ENCODE data around the gene CORO2A.
A peak's percentile ranks its signal among the peaks of the same experiment; 100 is the strongest.
"Not testable (repeated sequence)": the region's sequence is repeated elsewhere in the genome, so short reads cannot be mapped to it uniquely, and the experiment has no call there.

Gene CORO2A

DNA sequence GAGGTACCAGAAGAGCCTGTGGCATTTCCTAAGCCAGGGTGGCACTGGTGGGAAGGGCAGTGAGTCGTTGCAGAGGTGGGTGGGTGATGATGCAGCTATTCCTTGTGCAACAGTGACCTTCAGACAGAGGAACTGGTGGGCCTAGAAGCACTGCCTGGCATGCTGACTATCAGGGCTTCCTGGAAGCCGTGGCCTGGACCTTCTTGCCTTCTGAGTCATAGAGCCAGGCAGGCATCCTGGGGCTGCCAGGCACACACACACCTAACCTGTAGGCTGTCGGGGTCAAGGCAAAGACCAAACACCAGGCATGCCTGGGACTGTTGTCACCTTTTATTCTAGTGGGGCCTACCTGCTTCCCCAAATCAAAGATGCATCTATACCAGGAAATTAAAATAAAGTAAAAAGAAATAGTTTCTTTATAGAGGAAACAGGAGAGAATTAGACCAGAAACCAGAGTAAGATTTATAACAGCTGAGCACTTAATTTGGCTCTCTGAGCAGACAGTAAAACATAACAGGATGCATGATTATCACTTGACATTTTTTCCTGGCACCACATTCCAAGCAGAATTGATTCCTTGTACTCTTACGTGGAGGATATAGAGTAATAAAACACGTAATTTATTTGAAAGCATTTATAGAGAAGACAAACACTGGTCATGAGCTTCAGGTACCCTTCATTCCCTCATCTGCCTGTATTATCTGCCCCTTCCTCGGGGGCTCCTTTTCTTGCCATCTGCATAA, 110.8 kb downstream of the CORO2A start:
- H3K36me3 ChIP-seq (ENCODE audit: control insufficient read depth, insufficient read depth, low read length), result peaks cover 67% of the 10 kb centered on the region

GRCh38 chr9:98080780-98081179, 111.7 kb downstream of the CORO2A start:
- no peak overlapping the region for H3K27ac ChIP-seq (ENCODE audit: low read depth, low read length)

More for the DNA sequence above, 110.8 kb downstream of the CORO2A start:
- H3K4me3 ChIP-seq (ENCODE audit: low read depth, low read length), result no peak overlapping the region
- H3K4me1 ChIP-seq (ENCODE audit: control insufficient read depth, insufficient read depth, low read length), result peaks cover 13% of the 10 kb centered on the region
- no peaks in the 10 kb centered on the region for H3K9me3 ChIP-seq (ENCODE audit: control insufficient read depth, insufficient read depth, low read depth, low read length)
- no peak overlapping the region for H3K9ac ChIP-seq (ENCODE audit: low read length)
- H3K27ac ChIP-seq (ENCODE audit: low read depth, low read length), result no peak overlapping the region
- H3K27me3 ChIP-seq (ENCODE audit: control insufficient read depth, insufficient read depth, low read length), result no peaks in the 10 kb centered on the region

GRCh38 chr9:98080326-98080725, 112.1 kb downstream of the CORO2A start:
- Histone ChIP-seq H3K27me3 (ENCODE audit: control insufficient read depth, insufficient read depth, low read length) (no peaks in the 10 kb centered on the region), H3K36me3 (ENCODE audit: control insufficient read depth, insufficient read depth, low read length) (peaks cover 66% of the 10 kb centered on the region), H3K27ac (ENCODE audit: low read depth, low read length) (no peak overlapping the region), H3K4me1 (ENCODE audit: control insufficient read depth, insufficient read depth, low read length) (peaks cover 13% of the 10 kb centered on the region), H3K4me3 (ENCODE audit: low read depth, low read length) (no peak overlapping the region), H3K9me3 (ENCODE audit: control insufficient read depth, insufficient read depth, low read depth, low read length) (no peaks in the 10 kb centered on the region), H3K9ac (ENCODE audit: low read length) (no peak overlapping the region)

More at GRCh38 chr9:98080780-98081179, 111.7 kb downstream of the CORO2A start:
- Histone ChIP-seq H3K9ac (ENCODE audit: low read length) (no peak overlapping the region), H3K36me3 (ENCODE audit: control insufficient read depth, insufficient read depth, low read length) (peaks cover 67% of the 10 kb centered on the region), H3K4me1 (ENCODE audit: control insufficient read depth, insufficient read depth, low read length) (peaks cover 10% of the 10 kb centered on the region), H3K4me3 (ENCODE audit: low read depth, low read length) (no peak overlapping the region), H3K9me3 (ENCODE audit: control insufficient read depth, insufficient read depth, low read depth, low read length) (no peaks in the 10 kb centered on the region), H3K27me3 (ENCODE audit: control insufficient read depth, insufficient read depth, low read length) (no peaks in the 10 kb centered on the region)

GRCh38 chr9:98078895-98079294, 113.5 kb downstream of the CORO2A start:
- Histone ChIP-seq H3K9ac (ENCODE audit: low read length) (no peak overlapping the region), H3K9me3 (ENCODE audit: control insufficient read depth, insufficient read depth, low read depth, low read length) (no peaks in the 10 kb centered on the region), H3K27ac (ENCODE audit: low read depth, low read length) (no peak overlapping the region), H3K4me3 (ENCODE audit: low read depth, low read length) (no peak overlapping the region), H3K27me3 (ENCODE audit: control insufficient read depth, insufficient read depth, low read length) (no peaks in the 10 kb centered on the region), H3K36me3 (ENCODE audit: control insufficient read depth, insufficient read depth, low read length) (peaks cover 55% of the 10 kb centered on the region), H3K4me1 (ENCODE audit: control insufficient read depth, insufficient read depth, low read length) (peaks cover 23% of the 10 kb centered on the region)

DNA sequence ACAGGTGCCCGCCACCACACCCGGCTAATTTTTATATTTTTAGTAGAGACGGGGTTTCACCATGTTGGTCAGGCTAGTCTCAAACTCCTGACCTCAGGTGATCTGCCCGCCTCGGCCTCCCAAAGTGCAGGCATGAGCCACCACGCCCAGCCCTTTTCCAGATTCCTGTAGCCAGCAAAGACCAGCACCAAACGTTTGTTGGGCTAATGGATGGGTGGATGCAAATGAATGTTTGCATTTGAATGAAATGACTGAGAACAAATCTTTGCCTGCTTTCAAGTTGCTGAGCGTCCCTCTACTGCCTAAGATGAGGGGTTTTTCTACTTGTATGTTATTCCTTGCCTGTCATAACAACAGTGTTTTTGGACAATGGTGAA, 115.9 kb downstream of the CORO2A start:
- not testable (repeated sequence) for H3K9me3 ChIP-seq (ENCODE audit: control insufficient read depth, insufficient read depth, low read depth, low read length); H3K27ac ChIP-seq (ENCODE audit: low read depth, low read length); H3K27me3 ChIP-seq (ENCODE audit: control insufficient read depth, insufficient read depth, low read length); H3K4me3 ChIP-seq (ENCODE audit: low read depth, low read length); H3K9ac ChIP-seq (ENCODE audit: low read length)
- Histone ChIP-seq H3K4me1 (ENCODE audit: control insufficient read depth, insufficient read depth, low read length) (peaks cover 26% of the 10 kb centered on the region), H3K36me3 (ENCODE audit: control insufficient read depth, insufficient read depth, low read length) (peaks cover 32% of the 10 kb centered on the region)

- H3K9ac ChIP-seq (ENCODE audit: low read length), result no peak overlapping the region
- H3K9me3 ChIP-seq (ENCODE audit: control insufficient read depth, insufficient read depth, low read depth, low read length), result no peaks in the 10 kb centered on the region
- peaks cover 21% of the 10 kb centered on the region for H3K36me3 ChIP-seq (ENCODE audit: control insufficient read depth, insufficient read depth, low read length)
- peaks cover 26% of the 10 kb centered on the region for H3K4me1 ChIP-seq (ENCODE audit: control insufficient read depth, insufficient read depth, low read length)
- no peak overlapping the region for H3K27ac ChIP-seq (ENCODE audit: low read depth, low read length)
- H3K4me3 ChIP-seq (ENCODE audit: low read depth, low read length), result no peak overlapping the region
- H3K27me3 ChIP-seq (ENCODE audit: control insufficient read depth, insufficient read depth, low read length), result no peaks in the 10 kb centered on the region
Measured at GRCh38 chr9:98075332-98075805, 117.1 kb downstream of the CORO2A start.

GRCh38 chr9:98074115-98074990, 118.1 kb downstream of the CORO2A start:
- Histone ChIP-seq H3K27me3 (ENCODE audit: control insufficient read depth, insufficient read depth, low read length) (no peaks in the 10 kb centered on the region), H3K9me3 (ENCODE audit: control insufficient read depth, insufficient read depth, low read depth, low read length) (no peaks in the 10 kb centered on the region), H3K36me3 (ENCODE audit: control insufficient read depth, insufficient read depth, low read length) (peaks cover 15% of the 10 kb centered on the region), H3K4me3 (ENCODE audit: low read depth, low read length) (no peak overlapping the region), H3K27ac (ENCODE audit: low read depth, low read length) (peak overlapping the region; percentile 53; the same call in 1 of the 2 replicates), H3K4me1 (ENCODE audit: control insufficient read depth, insufficient read depth, low read length) (peaks cover 26% of the 10 kb centered on the region), H3K9ac (ENCODE audit: low read length) (peak overlapping the region; percentile 54)

DNA sequence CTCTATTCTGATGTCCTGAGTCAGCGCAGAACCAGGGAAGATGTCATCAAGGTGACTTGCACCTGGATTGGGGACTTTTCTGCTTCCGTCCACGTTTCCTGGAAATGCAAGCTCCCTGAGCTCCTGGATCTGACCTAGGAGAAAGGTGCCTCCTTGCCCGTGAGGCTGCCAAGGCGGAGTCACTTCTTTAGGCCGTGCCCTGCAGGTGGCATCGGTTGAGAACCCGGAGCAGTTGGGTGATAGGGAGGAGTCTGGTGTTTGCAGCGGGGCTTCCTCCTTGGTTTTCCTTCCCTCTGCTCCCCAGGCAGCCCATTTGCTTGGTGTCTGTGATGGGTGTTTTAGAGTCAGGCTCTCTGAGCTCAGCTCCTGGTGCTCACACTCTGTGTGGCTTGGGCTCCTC, 120.7 kb downstream of the CORO2A start:
- H3K4me3 ChIP-seq (ENCODE audit: low read depth, low read length), result no peak overlapping the region
- H3K27me3 ChIP-seq (ENCODE audit: control insufficient read depth, insufficient read depth, low read length), result no peaks in the 10 kb centered on the region
- H3K4me1 ChIP-seq (ENCODE audit: control insufficient read depth, insufficient read depth, low read length), result peaks cover 24% of the 10 kb centered on the region
- no peak overlapping the region for H3K27ac ChIP-seq (ENCODE audit: low read depth, low read length)
- H3K9me3 ChIP-seq (ENCODE audit: control insufficient read depth, insufficient read depth, low read depth, low read length), result no peaks in the 10 kb centered on the region
- no peak overlapping the region for H3K9ac ChIP-seq (ENCODE audit: low read length)
- peaks cover 6% of the 10 kb centered on the region for H3K36me3 ChIP-seq (ENCODE audit: control insufficient read depth, insufficient read depth, low read length)

Measured in HUES6 (cell line).